Measurements from ENCODE around the gene HSFY1.
"Not testable (repeated sequence)": the region's sequence is repeated elsewhere in the genome, so short reads cannot be mapped to it uniquely, and the experiment has no call there.

The HSFY1 gene, protein sequence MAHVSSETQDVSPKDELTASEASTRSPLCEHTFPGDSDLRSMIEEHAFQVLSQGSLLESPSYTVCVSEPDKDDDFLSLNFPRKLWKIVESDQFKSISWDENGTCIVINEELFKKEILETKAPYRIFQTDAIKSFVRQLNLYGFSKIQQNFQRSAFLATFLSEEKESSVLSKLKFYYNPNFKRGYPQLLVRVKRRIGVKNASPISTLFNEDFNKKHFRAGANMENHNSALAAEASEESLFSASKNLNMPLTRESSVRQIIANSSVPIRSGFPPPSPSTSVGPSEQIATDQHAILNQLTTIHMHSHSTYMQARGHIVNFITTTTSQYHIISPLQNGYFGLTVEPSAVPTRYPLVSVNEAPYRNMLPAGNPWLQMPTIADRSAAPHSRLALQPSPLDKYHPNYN

GRCh38 chrY:18546420-18546819 is at the start of gene HSFY1:
Gene HSFY1, plus strand, starts transcription at chrY:18546720. Its CDS starts 68 bp downstream, at chrY:18546788.
- not testable (repeated sequence) for DNase-seq (ENCODE audit: low read depth in 2 of 2)

DNA sequence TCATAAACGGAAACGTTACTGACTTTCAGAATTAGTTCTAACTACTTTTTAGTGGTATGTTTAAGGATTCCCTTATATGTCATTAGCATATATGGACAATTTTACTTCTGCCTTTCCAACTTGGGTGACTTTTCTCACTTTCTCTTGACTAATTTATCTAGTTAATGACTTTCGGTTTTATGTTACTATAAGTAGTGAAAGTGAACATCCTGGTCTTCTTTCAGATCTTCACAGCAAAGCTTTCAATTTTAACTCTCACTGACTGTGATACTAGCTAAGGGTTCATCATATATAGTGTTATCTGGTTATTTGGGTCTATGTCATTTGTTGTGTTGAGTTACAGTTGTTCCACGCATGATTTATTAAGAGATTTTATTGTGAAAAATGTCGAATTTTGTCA is 42.3 kb upstream of the HSFY1 start:
- DNase-seq (ENCODE audit: low read depth in 2 of 2) = not testable (repeated sequence)

DNA sequence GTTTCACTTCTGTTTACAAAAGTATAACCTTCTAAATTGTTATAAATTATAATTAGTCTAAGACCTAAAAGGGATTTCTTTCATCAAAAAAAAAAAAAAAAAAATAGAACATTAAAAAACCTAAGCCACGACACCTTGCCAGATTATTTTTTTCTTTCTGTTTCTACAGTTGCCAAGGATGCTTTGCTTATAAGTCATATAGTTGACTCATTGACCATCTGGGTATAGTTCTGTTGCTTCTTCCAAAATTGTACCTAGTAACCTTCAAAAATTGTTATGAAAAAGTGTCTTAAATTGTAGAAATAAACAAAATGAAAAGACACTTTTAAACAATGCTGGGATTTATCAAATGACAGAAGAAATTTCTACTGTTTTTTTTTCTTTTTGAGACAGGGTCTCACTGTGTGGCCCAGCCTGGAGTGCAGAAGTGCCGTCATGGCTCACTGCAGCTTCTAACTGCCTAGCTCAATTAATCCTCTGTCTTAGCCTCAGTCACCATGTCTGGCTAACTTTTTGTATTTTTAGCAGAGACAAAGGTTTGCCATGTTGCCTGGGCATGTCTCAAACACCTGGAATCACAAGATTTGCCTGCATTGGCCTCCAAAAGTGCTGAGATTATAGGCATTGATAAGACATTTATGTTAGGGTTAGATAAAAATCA is 15.4 kb upstream of the HSFY1 start:
- DNase-seq (ENCODE audit: low read depth in 2 of 2) = not testable (repeated sequence)

- DNase-seq (ENCODE audit: low read depth in 2 of 2) = not testable (repeated sequence)
Observed at GRCh38 chrY:18538952-18539351, 7.6 kb upstream of the HSFY1 start.

DNA sequence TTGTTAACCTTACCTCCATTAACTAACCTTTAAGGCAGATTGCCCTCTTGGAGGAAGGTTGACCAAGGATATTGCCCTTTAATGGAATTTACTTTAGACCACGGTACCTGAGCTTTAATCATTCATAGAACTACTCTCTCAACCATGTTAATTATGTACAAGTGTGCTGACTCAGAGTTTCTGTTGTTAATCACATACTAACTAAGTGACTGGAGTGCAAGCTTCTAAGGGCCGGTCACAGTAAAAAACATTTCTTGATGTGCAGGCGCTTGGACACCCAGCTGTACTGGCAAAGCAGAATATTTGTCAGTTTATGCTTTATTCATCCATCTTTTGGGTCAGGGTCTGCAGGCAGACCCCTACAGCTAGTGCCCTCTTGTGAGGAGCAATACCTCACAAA is 6.6 kb downstream of the HSFY1 start:
- DNase-seq (ENCODE audit: low read depth in 2 of 2) = not testable (repeated sequence)

DNA sequence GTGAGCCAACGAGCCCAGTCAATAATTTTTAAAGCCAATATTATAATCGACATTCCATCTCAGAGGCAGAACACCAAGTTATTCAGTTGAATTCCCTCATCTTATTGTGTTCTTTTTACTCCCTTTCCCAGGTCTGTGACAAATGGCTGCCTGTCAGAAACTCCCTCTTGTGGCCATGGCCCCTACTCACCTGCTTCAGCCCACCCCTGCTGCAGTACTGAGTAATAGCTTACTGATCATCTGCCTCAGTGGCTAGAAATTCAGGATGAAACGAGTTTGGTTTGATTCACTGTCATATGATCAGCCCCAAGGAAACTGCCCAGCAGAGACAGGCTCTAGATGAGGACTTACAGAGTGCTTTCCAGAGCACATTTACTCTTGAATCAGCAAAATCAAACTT is 19.4 kb downstream of the HSFY1 start:
- not testable (repeated sequence) for DNase-seq (ENCODE audit: low read depth in 2 of 2)
